Fibroblast of lung (primary cell): ENCODE data around the gene CTPS2.

Source experiments
- CTCF ChIP-seq, 2 donors: IDR thresholded peaks in 1 of 2; conservative IDR thresholded peaks in 1 of 2; 1 replicate in 1 of 2; 2 replicates in 1 of 2; pipeline ENCODE4 v1.5.1; 2011 to 2012; ENCODE audit warnings: low read length in 2 of 2, control low read depth in 1 of 2, inconsistent platforms in 1 of 2, low read depth in 1 of 2, mild to moderate bottlenecking in 1 of 2
- EZH2 ChIP-seq: IDR thresholded peaks from 2 replicates; pipeline ENCODE4 v1.5.1; 2012; ENCODE audit warnings: low read length, control low read depth, mild to moderate bottlenecking; ENCODE audit errors: missing control alignments

GRCh38 chrX:16719334-16720084 is 7.0 kb upstream of the CTPS2 start, which contains the start of gene SYAP1:
- TF ChIP-seq CTCF (conservative IDR thresholded peaks at IDR 0.05 in 1 of 2, IDR thresholded peaks at IDR 0.05 in 1 of 2; ENCODE audit: low read depth in 1 of 2, low read length in 2 of 2), result no peak
- TF ChIP-seq EZH2, result no peak
